Fibroblast of the aortic adventitia (primary cell): Measurements from ENCODE around the gene CCL25. TPM values are rescaled to one million over a fixed set of nuclear protein-coding genes. Genes with fewer than 3 reads are reported as not detected.
"Not testable (repeated sequence)": the region's sequence is repeated elsewhere in the genome, so short reads cannot be mapped to it uniquely, and the experiment has no call there.

ENCODE experiments used
- DNase-seq: peaks from one replicate; pipeline ENCODE4 v3.0.0-alpha.2; 2010; ENCODE audit warnings: low read depth
- H3K4me3 ChIP-seq: 2 replicates; pipeline ENCODE4 v1.5.1; 2011; ENCODE audit warnings: low read depth, mild to moderate bottlenecking, control low read depth, low read length, moderate library complexity
- CTCF ChIP-seq: IDR thresholded peaks from 2 replicates; pipeline ENCODE4 v1.5.1; 2011; ENCODE audit warnings: mild to moderate bottlenecking, low read length, control low read depth, inconsistent platforms; ENCODE audit not compliant: insufficient read depth
- total RNA-seq: library from RNA; depleted of rRNA; stranded (reverse); fragments of >200 nt; gene quantifications from 2 replicates; pipeline ENCODE4 v1.2.3, GENCODE V29; 2012; ENCODE audit warnings: low replicate concordance

CCL25 gene
- total RNA-seq, 1 donor, result not detected

GRCh38 chr19:8021374-8021773, 31.2 kb upstream of the CCL25 start:
- no peak for DNase-seq
- H3K4me3 ChIP-seq, result no peak overlapping the region
- TF ChIP-seq CTCF, result no peak

DNA sequence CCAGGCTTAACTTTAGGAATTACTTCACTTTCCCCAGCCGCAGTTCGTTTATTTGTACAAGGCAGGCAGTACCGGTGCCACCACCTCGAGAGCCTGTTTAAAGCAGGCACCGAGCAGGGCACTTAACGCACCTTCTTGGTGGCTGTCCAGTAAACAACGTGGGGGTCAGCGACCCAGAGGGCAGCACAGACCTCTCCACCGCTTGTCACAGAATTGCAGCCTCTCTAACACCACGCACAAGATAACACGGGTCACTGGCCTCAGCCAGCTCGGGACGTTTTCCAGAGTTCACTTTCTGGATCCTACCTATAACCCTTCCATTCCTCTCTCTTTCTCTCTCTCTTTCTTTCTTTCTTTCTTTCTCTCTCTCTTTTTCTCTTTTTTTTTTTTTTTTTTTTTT, 30.3 kb upstream of the CCL25 start:
- DNase-seq, result no peak
- no peak for TF ChIP-seq CTCF
- H3K4me3 ChIP-seq, result no peak overlapping the region

DNA sequence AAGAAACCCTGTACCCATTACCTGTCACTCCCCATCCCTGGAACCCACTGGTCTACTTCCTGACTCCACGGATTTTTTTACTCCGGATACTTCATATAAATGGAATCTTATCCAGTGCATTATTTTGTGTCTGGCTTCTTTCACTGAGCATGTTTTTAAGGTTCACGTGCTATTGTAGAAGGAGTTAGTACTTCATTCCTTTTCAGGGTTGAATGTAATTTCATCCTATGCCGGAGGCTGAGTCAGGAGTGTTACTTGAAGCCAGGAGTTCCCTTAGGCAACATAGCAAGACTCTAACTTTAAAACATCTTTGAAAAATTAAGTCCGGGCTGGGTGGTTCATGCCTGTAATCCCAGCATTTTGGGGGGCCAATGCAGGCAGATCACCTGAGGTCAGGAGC, 29.2 kb upstream of the CCL25 start:
- TF ChIP-seq CTCF, result no peak
- H3K4me3 ChIP-seq, result no peak overlapping the region
- peak; percentile 14 for DNase-seq

- DNase-seq, H3K4me3 ChIP-seq: not testable (repeated sequence)
Observed at GRCh38 chr19:8024256-8024655, 28.3 kb upstream of the CCL25 start.

GRCh38 chr19:8025316-8025715, 27.2 kb upstream of the CCL25 start:
- TF ChIP-seq CTCF, result no peak
- no peak overlapping the region for H3K4me3 ChIP-seq
- DNase-seq, result no peak

DNA sequence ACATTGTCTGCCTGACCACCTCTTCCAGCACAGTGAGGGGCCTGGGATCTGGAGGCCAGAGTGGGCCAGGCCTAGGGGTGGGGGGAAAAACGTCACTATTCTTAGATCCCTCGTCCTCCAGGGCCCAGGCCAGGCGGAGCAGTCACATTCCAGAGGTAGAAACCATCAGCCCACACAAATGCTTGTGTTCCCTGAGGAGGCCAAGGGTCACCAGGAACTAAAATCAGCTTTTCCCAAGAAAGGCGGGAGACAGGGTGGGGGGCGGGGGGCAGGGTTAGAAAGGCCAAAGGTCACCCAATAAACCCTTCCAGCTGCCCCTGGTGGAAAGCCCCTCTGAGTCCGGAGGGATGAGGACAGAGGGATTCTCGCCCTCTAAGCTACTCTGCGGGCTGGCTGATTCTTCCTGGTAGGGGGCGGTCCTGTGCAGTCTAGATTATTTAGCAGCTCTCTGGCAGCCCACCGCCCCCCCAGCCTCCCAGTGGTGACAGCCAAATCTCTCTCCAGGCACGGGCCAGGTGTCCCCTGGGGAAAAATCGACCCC, 23.5 kb upstream of the CCL25 start:
- TF ChIP-seq CTCF, result no peak
- no peak overlapping the region for H3K4me3 ChIP-seq
- peak; percentile 19 for DNase-seq

DNA sequence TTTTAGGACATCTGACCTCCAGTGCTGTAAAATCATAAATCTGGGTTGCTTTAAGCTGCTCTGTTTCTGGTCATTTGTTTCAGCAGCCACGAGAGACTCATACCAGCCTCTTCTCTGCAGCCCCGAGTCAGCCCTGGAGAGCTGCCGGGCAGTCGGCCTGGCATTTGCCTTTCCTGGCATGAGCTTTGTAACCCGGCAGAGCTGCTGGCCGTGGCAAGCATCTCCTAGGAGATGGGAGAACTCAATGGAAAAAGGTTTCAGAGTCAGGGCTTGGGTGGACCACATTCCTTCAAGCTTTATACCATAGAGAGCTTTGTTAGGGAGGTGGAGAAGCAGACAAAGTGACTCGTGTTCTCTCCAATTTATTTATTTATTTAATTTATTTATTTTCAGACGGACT, 21.6 kb upstream of the CCL25 start:
- no peak overlapping the region for H3K4me3 ChIP-seq
- no peak for TF ChIP-seq CTCF
- no peak for DNase-seq

DNA sequence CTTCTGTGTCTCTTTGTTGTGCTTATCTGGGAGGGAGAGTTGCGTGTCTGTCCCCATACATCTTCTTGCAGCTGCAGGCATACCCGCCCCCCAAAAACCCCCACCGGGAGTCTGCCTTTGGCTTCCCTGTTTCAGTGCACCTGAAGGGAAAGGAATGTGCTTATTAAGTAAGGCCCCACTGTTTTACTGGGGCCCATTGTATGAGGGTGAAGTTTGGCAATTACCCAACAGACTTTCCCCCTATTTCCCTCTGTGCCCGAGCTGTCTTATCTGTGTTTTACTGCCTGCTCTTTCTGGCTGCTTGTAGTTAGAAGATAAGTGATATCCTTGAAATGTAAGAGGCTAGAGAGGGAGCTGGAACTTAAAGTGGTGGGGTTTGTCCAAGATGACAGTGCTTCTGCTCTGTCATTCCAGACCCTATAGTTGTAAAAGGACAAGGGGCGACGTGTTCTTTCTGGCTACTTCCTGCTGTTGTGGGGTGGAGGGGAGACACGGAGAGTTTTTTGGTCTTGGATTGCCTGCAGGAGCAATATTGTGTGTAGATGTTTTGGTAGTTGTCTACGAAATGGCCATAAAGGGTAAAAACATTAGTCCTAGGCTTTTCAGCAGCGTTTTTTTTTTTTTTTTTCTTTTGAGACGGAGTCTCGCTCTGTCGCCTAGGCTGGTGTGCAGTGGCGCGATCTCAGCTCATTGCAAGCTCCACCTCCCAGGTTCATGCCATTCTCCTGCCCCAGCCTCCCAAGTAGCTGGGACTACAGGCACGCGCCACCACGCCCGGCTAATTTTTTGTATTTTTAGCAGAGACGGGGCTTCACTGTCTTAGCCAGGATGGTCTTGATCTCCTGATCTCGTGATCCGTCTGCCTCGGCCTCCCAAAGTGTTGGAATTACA, 19.0 kb upstream of the CCL25 start:
- H3K4me3 ChIP-seq, DNase-seq: not testable (repeated sequence)
